ENCODE data around the gene RYR3.

DNA sequence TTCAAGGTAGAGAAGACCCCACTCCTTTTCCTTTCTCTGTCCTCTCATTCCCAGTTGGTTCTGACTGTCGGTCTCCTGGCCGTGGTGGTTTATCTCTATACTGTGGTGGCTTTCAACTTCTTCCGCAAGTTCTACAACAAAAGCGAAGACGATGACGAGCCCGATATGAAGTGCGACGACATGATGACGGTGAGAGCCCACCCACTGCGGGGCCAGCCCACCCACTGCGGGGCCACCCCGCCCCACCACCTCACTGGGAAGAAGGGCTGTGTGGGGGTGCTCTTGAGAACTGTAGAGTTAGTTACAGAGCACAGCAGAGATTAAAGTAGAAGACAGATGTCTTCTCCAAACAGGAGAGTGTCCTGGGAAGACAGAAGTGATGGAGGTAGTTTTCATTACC is 547.0 kb downstream of the RYR3 start:
- TF ChIP-seq, protein P1, sequence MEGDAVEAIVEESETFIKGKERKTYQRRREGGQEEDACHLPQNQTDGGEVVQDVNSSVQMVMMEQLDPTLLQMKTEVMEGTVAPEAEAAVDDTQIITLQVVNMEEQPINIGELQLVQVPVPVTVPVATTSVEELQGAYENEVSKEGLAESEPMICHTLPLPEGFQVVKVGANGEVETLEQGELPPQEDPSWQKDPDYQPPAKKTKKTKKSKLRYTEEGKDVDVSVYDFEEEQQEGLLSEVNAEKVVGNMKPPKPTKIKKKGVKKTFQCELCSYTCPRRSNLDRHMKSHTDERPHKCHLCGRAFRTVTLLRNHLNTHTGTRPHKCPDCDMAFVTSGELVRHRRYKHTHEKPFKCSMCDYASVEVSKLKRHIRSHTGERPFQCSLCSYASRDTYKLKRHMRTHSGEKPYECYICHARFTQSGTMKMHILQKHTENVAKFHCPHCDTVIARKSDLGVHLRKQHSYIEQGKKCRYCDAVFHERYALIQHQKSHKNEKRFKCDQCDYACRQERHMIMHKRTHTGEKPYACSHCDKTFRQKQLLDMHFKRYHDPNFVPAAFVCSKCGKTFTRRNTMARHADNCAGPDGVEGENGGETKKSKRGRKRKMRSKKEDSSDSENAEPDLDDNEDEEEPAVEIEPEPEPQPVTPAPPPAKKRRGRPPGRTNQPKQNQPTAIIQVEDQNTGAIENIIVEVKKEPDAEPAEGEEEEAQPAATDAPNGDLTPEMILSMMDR (conservative IDR thresholded peaks at IDR 0.05 in 1 of 2, IDR thresholded peaks at IDR 0.05 in 1 of 2; ENCODE audit: extremely low read depth in 1 of 2, insufficient read depth in 1 of 2, low read depth in 1 of 2, low read length in 2 of 2), result no peak
- TF ChIP-seq EZH2 (IDR thresholded peaks at IDR 0.05; ENCODE audit: borderline replicate concordance, low read length), result no peak
